Parietal lobe (tissue), 2 donors: ENCODE results near the gene DCC. TPM values are rescaled to one million over a fixed set of nuclear protein-coding genes. Genes with fewer than 3 reads are reported as not detected.

ENCODE experiments used
- small RNA-seq: library from RNA; depleted of rRNA; stranded (forward); fragments of <200 nt; gene quantifications from one replicate; pipeline ENCODE3, GENCODE V24; 2014; ENCODE audit warnings: low replicate concordance
- total RNA-seq: library from RNA; depleted of rRNA; stranded (reverse); fragments of >200 nt; gene quantifications from one replicate; pipeline ENCODE4 v1.2.3, GENCODE V29; 2014

DCC gene, protein sequence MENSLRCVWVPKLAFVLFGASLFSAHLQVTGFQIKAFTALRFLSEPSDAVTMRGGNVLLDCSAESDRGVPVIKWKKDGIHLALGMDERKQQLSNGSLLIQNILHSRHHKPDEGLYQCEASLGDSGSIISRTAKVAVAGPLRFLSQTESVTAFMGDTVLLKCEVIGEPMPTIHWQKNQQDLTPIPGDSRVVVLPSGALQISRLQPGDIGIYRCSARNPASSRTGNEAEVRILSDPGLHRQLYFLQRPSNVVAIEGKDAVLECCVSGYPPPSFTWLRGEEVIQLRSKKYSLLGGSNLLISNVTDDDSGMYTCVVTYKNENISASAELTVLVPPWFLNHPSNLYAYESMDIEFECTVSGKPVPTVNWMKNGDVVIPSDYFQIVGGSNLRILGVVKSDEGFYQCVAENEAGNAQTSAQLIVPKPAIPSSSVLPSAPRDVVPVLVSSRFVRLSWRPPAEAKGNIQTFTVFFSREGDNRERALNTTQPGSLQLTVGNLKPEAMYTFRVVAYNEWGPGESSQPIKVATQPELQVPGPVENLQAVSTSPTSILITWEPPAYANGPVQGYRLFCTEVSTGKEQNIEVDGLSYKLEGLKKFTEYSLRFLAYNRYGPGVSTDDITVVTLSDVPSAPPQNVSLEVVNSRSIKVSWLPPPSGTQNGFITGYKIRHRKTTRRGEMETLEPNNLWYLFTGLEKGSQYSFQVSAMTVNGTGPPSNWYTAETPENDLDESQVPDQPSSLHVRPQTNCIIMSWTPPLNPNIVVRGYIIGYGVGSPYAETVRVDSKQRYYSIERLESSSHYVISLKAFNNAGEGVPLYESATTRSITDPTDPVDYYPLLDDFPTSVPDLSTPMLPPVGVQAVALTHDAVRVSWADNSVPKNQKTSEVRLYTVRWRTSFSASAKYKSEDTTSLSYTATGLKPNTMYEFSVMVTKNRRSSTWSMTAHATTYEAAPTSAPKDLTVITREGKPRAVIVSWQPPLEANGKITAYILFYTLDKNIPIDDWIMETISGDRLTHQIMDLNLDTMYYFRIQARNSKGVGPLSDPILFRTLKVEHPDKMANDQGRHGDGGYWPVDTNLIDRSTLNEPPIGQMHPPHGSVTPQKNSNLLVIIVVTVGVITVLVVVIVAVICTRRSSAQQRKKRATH (N-terminal part only)
- 24.1 TPM for total RNA-seq

DNA sequence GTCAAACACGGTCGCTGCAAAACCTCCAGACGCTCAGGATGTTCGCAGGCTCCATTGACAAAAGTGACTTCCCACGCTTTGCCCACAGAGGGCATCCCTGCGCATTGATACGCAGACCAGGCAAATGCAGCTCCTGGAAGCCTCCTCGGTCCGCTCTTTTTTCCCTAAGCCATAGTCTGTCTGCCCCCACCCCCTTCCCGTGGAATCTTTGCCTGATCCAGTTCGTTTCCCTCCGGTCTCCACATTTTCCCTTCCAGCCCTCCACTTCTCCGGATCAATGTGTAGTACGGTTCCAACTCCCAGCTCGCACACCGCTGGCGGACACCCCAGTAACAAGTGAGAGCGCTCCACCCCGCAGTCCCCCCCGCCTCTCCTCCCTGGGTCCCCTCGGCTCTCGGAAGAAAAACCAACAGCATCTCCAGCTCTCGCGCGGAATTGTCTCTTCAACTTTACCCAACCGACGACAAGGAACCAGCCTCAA lies at the start of gene DCC:
Gene DCC, plus strand, starts transcription at position 307 of the 481 bp plus-strand sequence. CDS start 591 bp downstream, outside the sequence.

Small RNA genes lying within 50 kb of the gene (small RNA-seq; reads per million reads assigned to genes)
- gene AC011155.1 (not detected), gene MIR4528 (not detected)
